GM15510 (cell line): ENCODE results near the gene CNTNAP4.

Experiments
- POLR2A ChIP-seq: IDR thresholded peaks from 3 replicates; pipeline ENCODE4 v1.6.1; 2011; ENCODE audit warnings: borderline replicate concordance; ENCODE audit not compliant: insufficient read length; ENCODE audit errors: extremely low read depth

The CNTNAP4 gene

GRCh38 chr16:76360404-76360803 lies 83.2 kb downstream of the CNTNAP4 start:
- no peak for TF ChIP-seq POLR2A

GRCh38 chr16:76370344-76370743 lies 93.1 kb downstream of the CNTNAP4 start:
- TF ChIP-seq POLR2A: no peak

GRCh38 chr16:76371441-76371840 lies 94.2 kb downstream of the CNTNAP4 start:
- TF ChIP-seq POLR2A: no peak

GRCh38 chr16:76373998-76374397 lies 96.8 kb downstream of the CNTNAP4 start:
- TF ChIP-seq POLR2A: no peak

- no peak for TF ChIP-seq POLR2A
Measured at GRCh38 chr16:76376988-76377387, 99.8 kb downstream of the CNTNAP4 start.

GRCh38 chr16:76378020-76378419 lies 100.8 kb downstream of the CNTNAP4 start:
- no peak for TF ChIP-seq POLR2A

GRCh38 chr16:76381096-76381495 lies 103.9 kb downstream of the CNTNAP4 start:
- TF ChIP-seq POLR2A: no peak

- TF ChIP-seq POLR2A: no peak
Measured at GRCh38 chr16:76385601-76386230, 108.5 kb downstream of the CNTNAP4 start.

GRCh38 chr16:76386784-76387183 lies 109.6 kb downstream of the CNTNAP4 start:
- TF ChIP-seq POLR2A: no peak

- no peak for TF ChIP-seq POLR2A
Measured at GRCh38 chr16:76387994-76388393, 110.8 kb downstream of the CNTNAP4 start.

GRCh38 chr16:76389126-76389525 lies 111.9 kb downstream of the CNTNAP4 start:
- TF ChIP-seq POLR2A: no peak

- TF ChIP-seq POLR2A: no peak
Measured at GRCh38 chr16:76390476-76390875, 113.3 kb downstream of the CNTNAP4 start.

- TF ChIP-seq POLR2A: no peak
Measured at GRCh38 chr16:76396977-76397376, 119.8 kb downstream of the CNTNAP4 start.

- TF ChIP-seq POLR2A: no peak
Measured at GRCh38 chr16:76409706-76410105, 132.5 kb downstream of the CNTNAP4 start.

GRCh38 chr16:76421571-76421970 lies 144.4 kb downstream of the CNTNAP4 start:
- TF ChIP-seq POLR2A: no peak

GRCh38 chr16:76428858-76429257 lies 151.7 kb downstream of the CNTNAP4 start:
- TF ChIP-seq POLR2A: no peak

GRCh38 chr16:76441391-76441790 lies 164.2 kb downstream of the CNTNAP4 start:
- TF ChIP-seq POLR2A: no peak
